ENCODE data around the gene PRKG2.

Gene PRKG2

DNA sequence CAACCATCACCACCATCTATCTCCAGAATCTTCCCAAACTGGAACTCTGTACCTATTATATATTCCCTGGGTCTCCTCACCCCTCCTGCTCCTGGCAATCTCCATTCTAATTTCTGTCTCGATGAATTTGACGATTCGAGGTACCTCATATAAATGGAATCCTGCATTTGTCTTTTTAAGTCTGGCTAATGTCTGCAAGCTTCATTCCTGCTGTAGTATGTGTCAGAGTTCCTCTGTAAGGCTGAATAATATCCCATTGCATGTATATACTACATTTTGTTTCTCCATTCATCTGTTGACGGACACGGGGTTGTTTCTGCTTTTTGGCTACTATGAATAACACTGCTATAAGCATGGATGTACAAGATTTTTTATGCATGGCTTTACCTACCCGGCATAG lies 19.5 kb downstream of the PRKG2 start:
- in situ Hi-C loops (cut with HindIII; ENCODE audit: low sequenced_read_pairs): no loop called here

DNA sequence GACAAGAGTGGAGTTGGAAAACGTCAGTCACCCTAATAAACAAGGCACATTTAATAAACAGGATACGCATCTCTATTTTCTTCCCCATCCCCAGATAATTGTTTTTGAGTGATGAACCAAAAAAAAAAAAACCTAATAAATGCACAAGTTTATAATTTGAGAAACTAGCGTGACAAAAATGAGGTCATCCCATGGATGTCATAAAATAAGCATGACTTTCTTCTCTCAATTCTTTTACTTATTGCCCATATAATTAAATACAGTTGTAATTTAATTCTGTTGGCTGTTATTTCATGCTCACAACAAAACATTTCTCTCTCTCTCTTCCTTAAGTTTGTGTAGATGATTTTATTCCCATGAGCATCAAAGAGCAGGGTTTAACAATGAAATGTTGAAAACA lies 20.7 kb downstream of the PRKG2 start:
- in situ Hi-C loops (cut with HindIII; ENCODE audit: low sequenced_read_pairs): no loop called here
- DNase-seq (ENCODE audit: low read depth): no peak
- no peak overlapping the region for H3K4me3 ChIP-seq (ENCODE audit: low read depth, low read length)

More for the DNA sequence above, 19.5 kb downstream of the PRKG2 start:
- DNase-seq (ENCODE audit: low read depth): no peak
- H3K4me3 ChIP-seq (ENCODE audit: low read depth, low read length): no peak overlapping the region
- TF ChIP-seq, protein P1, sequence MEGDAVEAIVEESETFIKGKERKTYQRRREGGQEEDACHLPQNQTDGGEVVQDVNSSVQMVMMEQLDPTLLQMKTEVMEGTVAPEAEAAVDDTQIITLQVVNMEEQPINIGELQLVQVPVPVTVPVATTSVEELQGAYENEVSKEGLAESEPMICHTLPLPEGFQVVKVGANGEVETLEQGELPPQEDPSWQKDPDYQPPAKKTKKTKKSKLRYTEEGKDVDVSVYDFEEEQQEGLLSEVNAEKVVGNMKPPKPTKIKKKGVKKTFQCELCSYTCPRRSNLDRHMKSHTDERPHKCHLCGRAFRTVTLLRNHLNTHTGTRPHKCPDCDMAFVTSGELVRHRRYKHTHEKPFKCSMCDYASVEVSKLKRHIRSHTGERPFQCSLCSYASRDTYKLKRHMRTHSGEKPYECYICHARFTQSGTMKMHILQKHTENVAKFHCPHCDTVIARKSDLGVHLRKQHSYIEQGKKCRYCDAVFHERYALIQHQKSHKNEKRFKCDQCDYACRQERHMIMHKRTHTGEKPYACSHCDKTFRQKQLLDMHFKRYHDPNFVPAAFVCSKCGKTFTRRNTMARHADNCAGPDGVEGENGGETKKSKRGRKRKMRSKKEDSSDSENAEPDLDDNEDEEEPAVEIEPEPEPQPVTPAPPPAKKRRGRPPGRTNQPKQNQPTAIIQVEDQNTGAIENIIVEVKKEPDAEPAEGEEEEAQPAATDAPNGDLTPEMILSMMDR (IDR thresholded peaks at IDR 0.05; ENCODE audit: low read depth, low read length, missing control alignments): no peak

DNA sequence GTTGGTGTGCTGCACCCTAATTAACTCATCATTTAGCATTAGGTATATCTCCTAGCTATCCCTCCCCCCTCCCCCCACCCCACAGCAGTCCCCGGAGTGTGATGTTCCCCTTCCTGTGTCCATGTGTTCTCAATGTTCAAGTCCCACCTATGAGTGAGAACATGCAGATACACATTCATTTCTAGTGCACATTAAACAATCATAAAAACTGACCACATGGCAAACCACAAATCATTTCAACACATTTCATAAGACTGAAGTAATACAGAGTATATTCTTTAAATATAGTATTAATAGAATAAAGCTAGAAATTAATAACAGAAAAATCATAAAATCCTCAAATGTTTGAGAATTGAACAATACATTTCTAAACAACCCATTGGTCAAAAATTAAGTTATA lies 34.1 kb downstream of the PRKG2 start:
- in situ Hi-C loops (cut with HindIII; ENCODE audit: low sequenced_read_pairs): no loop called here
- TF ChIP-seq, protein P1 (IDR thresholded peaks at IDR 0.05; ENCODE audit: low read depth, low read length, missing control alignments): no peak
- H3K4me3 ChIP-seq (ENCODE audit: low read depth, low read length): no peak overlapping the region
- no peak for DNase-seq (ENCODE audit: low read depth)

More for the DNA sequence above, 20.7 kb downstream of the PRKG2 start:
- TF ChIP-seq, protein P1 (IDR thresholded peaks at IDR 0.05; ENCODE audit: low read depth, low read length, missing control alignments): no peak

DNA sequence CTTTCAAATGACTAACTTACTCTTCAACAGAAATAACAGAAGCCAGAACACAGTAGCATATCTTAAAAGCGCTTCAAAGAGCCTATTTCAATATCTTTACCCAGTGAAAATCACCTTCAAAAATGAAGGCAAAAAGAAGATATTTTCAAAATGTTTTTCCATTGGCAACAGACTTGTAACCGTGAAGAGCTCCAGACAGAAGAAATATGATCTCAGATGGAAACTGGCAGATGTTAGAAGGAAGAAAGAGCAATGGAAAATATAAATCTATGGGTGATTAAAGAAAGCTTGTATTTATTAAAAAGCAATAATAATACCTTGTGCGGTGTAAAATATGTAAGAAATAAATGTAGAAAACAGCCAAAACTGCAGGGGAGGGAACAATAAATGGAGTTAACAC lies 35.7 kb downstream of the PRKG2 start:
- in situ Hi-C loops (cut with HindIII; ENCODE audit: low sequenced_read_pairs): no loop called here
- no peak for DNase-seq (ENCODE audit: low read depth)
- TF ChIP-seq, protein P1 (IDR thresholded peaks at IDR 0.05; ENCODE audit: low read depth, low read length, missing control alignments): no peak
- H3K4me3 ChIP-seq (ENCODE audit: low read depth, low read length): no peak overlapping the region

DNA sequence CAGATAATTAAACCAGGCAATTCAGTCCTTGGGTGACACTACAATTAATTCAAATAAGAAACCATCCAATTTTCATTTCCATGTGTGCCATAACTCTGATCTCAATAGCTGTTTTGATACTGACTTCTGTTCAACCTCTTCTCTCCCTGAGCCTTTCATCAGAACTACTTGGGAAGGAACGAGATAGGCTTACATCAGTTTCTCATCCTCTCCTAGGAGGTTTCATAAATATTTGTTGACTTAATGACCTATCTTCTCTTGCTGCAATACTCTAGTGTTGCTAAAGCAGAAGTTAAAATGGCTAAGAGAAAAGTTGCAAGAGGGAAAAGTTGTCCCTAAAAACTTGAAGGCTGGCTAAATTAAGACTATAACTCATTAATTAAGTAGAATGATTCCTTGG lies 41.8 kb downstream of the PRKG2 start:
- H3K4me3 ChIP-seq (ENCODE audit: low read depth, low read length): no peak overlapping the region
- DNase-seq (ENCODE audit: low read depth): no peak
- TF ChIP-seq, protein P1 (IDR thresholded peaks at IDR 0.05; ENCODE audit: low read depth, low read length, missing control alignments): no peak
- in situ Hi-C loops (cut with HindIII; ENCODE audit: low sequenced_read_pairs): no loop called here

DNA sequence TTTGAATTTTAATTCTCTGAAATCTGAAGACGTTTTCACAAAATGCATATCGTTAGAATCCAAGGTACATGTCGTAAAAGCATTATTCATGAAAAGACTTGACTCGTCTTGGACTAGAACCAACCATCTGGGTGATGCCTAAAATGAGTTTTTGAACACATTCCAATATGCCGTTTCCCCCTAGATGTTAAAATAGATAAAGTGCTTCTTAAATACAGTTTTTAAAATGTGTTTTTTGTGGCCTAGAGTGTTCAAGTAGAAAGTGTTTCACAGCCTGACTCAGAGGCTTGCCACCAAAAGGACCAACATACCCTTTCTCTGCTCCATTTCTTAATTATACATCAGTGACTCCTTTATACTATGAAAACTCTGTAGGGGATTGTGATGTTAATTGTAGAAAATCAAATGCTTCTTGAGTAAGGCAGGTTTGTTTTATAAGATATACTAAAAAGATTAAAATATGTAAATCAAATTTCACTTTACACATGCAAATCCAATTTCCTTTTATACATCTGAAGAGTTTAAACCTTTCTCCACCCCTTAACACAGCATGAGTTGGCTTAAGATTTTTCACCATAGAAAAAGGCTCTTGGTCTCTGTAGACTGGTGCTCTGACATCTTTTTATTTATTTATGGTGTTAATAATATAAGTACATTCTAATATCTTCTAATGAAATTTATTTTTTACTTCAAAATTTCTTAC lies 48.4 kb downstream of the PRKG2 start:
- peak; percentile 33 for DNase-seq (ENCODE audit: low read depth)
- H3K4me3 ChIP-seq (ENCODE audit: low read depth, low read length): no peak overlapping the region
- in situ Hi-C loops (cut with HindIII; ENCODE audit: low sequenced_read_pairs): no loop called here
- TF ChIP-seq, protein P1 (IDR thresholded peaks at IDR 0.05; ENCODE audit: low read depth, low read length, missing control alignments): no peak

Measured in astrocyte of the cerebellum (primary cell).